K562 (cell line): ENCODE measurements around the gene S100A8. TPM values are rescaled to one million over a fixed set of nuclear protein-coding genes. Genes with fewer than 3 reads are reported as not detected.

ENCODE experiments used
- ARID4B ChIP-seq: sonication (generic); formaldehyde crosslinking; IDR thresholded peaks from 2 replicates; pipeline ENCODE4 v1.8.0; 2022; ENCODE audit warnings: mild to moderate bottlenecking, missing genetic modification reagents
- CEBPB ChIP-seq: fragments of 450-650 bp; IDR thresholded peaks from 2 replicates; pipeline ENCODE4 v1.6.1; 2016; ENCODE audit warnings: missing genetic modification characterization, missing compliant biosample characterization
- CEBPZ ChIP-seq: fragments of 150-350 bp; IDR thresholded peaks from 2 replicates; pipeline ENCODE4 v1.6.1; 2014; ENCODE audit warnings: low read depth, mild to moderate bottlenecking, low read length, borderline replicate concordance
- GABPA ChIP-seq: fragments of 200-800 bp; sonication (Bioruptor generic); conservative IDR thresholded peaks from 2 replicates; pipeline ENCODE4 v1.6.1; 2016; ENCODE audit warnings: low read depth, missing genetic modification characterization, missing compliant biosample characterization
- HNRNPUL1 ChIP-seq: fragments of 200-400 bp; formaldehyde crosslinking; IDR thresholded peaks from 2 replicates; pipeline ENCODE4 v1.6.1; 2017; ENCODE audit warnings: low read length
- ILF3 ChIP-seq: fragments of 450-650 bp; IDR thresholded peaks from 2 replicates; pipeline ENCODE4 v1.6.1; 2018; ENCODE audit warnings: antibody characterized with exemption, mild to moderate bottlenecking, moderate library complexity, borderline replicate concordance
- L3MBTL2 ChIP-seq: fragments of 450-650 bp; IDR thresholded peaks from 2 replicates; pipeline ENCODE4 v1.6.1; 2016; ENCODE audit warnings: mild to moderate bottlenecking, moderate library complexity
- LEF1 ChIP-seq: fragments of 450-650 bp; IDR thresholded peaks from 2 replicates; pipeline ENCODE4 v1.6.1; 2016; ENCODE audit warnings: mild to moderate bottlenecking
- RFX1 ChIP-seq: fragments of 450-650 bp; IDR thresholded peaks from 2 replicates; pipeline ENCODE4 v1.6.1; 2016; ENCODE audit warnings: mild to moderate bottlenecking, moderate library complexity
- ZNF217 ChIP-seq: sonication (generic); formaldehyde crosslinking; IDR thresholded peaks from 2 replicates; pipeline ENCODE4 v1.8.0; 2022; ENCODE audit warnings: mild to moderate bottlenecking, missing genetic modification reagents
- ZNF695 ChIP-seq: fragments of 450-650 bp; formaldehyde crosslinking; IDR thresholded peaks from 2 replicates; pipeline ENCODE4 v1.4.0; 2020; ENCODE audit warnings: mild to moderate bottlenecking, moderate library complexity
- polyA plus RNA-seq, 8 experiments: library from polyadenylated mRNA; depleted of rRNA in 4 of 8; stranded (reverse) in 5 of 8; unstranded in 3 of 8; fragments of >200 nt; fragmentation: Nextera tagmentation in 2 of 8; fragmentation: Illumina TruSeq in 1 of 8; extraction: Ambion mirVana in 2 of 8; extraction: Trizol in 1 of 8; gene quantifications; 2 replicates each; pipeline versions ENCODE4 v1.2.1 to v1.2.3, GENCODE V29; 2011 to 2014; ENCODE audit warnings: inconsistent platforms in 1 of 8, missing spikeins in 1 of 8
- total RNA-seq, 7 experiments: library from RNA; depleted of rRNA in 6 of 7; stranded (reverse); fragments of >200 nt in 6 of 7; fragmentation: Illumina TruSeq in 2 of 7; extraction: Trizol in 2 of 7; gene quantifications; 2 replicates each; pipeline versions ENCODE4 v1.2.1 to v1.2.3, GENCODE V29; 2011 to 2021; ENCODE audit warnings: low replicate concordance in 1 of 7

The S100A8 gene
- total and polyA plus RNA-seq, 9 of the 15 experiments (the other 6 are each of a cell fraction or from before 2014, with no cell fraction given): 0.15 to 0.60 TPM; not detected in 7

GRCh38 chr1:153344718-153345025, 46.2 kb downstream of the S100A8 start (continued):
- TF ChIP-seq CEBPZ (no peak), CEBPB (tag) (peak; percentile 32; the same call in 1 of the 2 replicates), ZNF695 (no peak), ARID4B (CRISPR knock-in tag) (no peak), L3MBTL2 (0 out of 2 replicates have a peak, but pooled peaks have one; percentile 5), HNRNPUL1 (no peak), ILF3 (no peak), RFX1 (no peak), ZNF217 (CRISPR knock-in tag) (no peak), LEF1 (0 out of 2 replicates have a peak, but pooled peaks have one; percentile 12), GABPA (no peak)
- TF ChIP-seq, all 486 proteins: peak for 4
